NCI-H1105 treated with DMSO at 0.1 percent for 48 hours (cell line): ENCODE measurements around the gene PNMT.
"Not testable (repeated sequence)": the region's sequence is repeated elsewhere in the genome, so short reads cannot be mapped to it uniquely, and the experiment has no call there.

Experiments used
- DNase-seq: peaks from one replicate; lab custom pipeline; 2025; lab: John Stamatoyannopoulos, UW

PNMT gene

DNA sequence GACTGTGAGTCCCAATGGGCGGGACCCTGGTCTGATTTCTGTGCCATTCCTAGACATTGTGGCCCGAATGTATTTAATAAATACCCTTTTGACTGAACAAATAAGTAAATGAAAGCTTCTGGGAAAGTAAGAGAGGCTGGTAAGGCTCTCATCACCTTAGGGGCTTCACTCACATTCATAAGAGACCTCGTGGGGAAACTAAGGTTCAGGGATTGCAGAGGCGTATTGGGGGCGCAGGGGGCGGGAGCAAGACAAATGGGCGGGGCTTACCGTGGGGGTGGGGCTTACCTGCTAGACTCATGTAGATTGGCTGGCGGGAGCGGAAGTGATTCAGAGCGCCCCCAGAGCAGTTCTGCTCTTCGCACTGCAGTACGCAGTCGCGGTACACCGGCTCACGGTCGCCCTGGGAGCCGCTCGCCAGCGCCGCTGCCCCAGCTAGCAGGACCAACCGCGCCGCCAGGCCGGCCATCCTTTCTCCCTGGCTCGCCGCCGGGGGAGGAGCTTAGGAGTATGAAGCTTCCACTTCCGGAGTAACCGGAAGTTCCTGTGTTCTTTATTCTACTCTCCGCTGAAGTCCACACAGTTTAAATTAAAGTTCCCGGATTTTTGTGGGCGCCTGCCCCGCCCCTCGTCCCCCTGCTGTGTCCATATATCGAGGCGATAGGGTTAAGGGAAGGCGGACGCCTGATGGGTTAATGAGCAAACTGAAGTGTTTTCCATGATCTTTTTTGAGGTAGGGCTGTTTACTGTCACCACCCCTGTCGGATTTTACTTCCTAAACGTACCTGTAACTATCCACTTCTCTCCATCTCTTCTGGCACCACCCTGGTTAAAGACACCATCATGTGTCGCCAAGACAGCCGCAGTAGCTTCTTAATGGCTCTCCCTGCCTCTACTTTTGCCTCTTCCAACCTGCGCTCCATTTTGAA, 19.6 kb downstream of the PNMT start, which contains the start of gene PGAP3:
PGAP3 (minus strand) TSS at position 512 of the 929 bp plus-strand sequence; CDS start at position 469, 43 bp downstream.
- DNase-seq, result peak; percentile 89

DNA sequence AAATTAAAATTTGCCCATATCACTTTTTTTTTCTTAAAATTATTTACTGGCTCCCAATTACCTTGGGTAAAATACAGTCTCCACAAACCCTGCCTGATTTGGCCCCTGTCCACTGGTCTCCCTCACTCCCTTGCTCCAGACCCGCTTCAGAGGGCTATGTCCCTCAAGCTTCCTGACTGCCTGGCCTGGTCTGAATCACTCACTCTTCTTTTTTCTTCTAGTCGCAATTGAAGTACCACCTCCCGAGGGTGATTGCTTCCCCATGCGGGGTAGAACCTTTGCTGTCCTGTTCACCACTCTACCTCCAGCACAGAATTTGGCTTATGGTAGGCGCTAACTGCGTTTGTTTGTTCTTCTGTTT, 20.2 kb downstream of the PNMT start:
- no peak for DNase-seq

GRCh38 chr17:39688945-39689344, 20.7 kb downstream of the PNMT start:
- no peak for DNase-seq

GRCh38 chr17:39694593-39694992, 26.3 kb downstream of the PNMT start:
- DNase-seq, result no peak

DNA sequence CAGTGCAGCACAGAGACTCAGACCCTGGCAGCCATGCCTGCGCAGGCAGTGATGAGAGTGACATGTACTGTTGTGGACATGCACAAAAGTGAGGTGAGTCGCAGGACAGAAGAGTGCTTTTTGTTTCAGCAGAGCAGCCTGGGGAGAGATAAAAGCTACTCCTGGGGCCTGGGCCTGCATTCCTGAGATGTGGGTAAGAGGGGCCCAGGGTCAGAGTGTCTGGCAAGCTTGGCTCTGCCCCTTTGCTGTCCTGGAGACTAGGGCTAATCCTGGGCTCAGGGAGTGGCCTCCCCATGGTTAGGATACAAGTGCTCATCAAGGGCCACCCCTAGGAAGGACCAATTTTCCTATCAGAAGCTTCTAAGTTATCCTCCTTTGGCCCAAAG, 26.8 kb downstream of the PNMT start:
- DNase-seq, result no peak

DNA sequence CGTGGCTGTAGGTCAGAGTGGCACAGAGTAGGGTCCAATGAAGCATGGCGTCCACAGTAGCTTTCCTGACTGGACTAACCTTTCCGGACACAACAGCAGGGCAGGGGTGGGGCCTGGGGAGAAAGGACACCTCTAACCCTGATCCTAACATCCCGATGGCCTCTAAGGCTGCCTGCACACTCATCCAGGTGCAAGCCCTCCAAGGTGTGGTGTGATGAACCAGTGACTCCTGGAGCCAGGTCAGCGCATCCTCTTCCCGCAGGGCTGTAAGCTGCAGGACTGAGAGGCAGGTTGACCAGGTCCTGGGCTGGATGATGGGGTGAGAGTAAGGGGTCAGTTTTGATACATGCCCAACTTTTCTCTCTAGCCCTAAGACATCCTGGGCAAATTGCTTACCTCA, 28.5 kb downstream of the PNMT start:
- no peak for DNase-seq

- DNase-seq, result no peak
These were observed 29.7 kb downstream of the PNMT start for GRCh38 chr17:39697961-39698360.

GRCh38 chr17:39699157-39699817, 31.0 kb downstream of the PNMT start:
- DNase-seq, result not testable (repeated sequence)

DNA sequence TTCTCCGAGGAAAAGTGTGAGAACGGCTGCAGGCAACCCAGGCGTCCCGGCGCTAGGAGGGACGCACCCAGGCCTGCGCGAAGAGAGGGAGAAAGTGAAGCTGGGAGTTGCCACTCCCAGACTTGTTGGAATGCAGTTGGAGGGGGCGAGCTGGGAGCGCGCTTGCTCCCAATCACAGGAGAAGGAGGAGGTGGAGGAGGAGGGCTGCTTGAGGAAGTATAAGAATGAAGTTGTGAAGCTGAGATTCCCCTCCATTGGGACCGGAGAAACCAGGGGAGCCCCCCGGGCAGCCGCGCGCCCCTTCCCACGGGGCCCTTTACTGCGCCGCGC, 31.5 kb downstream of the PNMT start, which contains the start of gene ERBB2:
ERBB2 (plus strand) TSS at position 247 of the 330 bp plus-strand sequence. CDS start 175 bp downstream, outside the sequence.
- DNase-seq, result no peak

- no peak for DNase-seq
These were observed 32.1 kb downstream of the PNMT start for GRCh38 chr17:39700148-39700987.

GRCh38 chr17:39701012-39701783, 32.9 kb downstream of the PNMT start:
- DNase-seq, result no peak

- DNase-seq, result no peak
These were observed 33.6 kb downstream of the PNMT start for GRCh38 chr17:39701784-39702422.

DNA sequence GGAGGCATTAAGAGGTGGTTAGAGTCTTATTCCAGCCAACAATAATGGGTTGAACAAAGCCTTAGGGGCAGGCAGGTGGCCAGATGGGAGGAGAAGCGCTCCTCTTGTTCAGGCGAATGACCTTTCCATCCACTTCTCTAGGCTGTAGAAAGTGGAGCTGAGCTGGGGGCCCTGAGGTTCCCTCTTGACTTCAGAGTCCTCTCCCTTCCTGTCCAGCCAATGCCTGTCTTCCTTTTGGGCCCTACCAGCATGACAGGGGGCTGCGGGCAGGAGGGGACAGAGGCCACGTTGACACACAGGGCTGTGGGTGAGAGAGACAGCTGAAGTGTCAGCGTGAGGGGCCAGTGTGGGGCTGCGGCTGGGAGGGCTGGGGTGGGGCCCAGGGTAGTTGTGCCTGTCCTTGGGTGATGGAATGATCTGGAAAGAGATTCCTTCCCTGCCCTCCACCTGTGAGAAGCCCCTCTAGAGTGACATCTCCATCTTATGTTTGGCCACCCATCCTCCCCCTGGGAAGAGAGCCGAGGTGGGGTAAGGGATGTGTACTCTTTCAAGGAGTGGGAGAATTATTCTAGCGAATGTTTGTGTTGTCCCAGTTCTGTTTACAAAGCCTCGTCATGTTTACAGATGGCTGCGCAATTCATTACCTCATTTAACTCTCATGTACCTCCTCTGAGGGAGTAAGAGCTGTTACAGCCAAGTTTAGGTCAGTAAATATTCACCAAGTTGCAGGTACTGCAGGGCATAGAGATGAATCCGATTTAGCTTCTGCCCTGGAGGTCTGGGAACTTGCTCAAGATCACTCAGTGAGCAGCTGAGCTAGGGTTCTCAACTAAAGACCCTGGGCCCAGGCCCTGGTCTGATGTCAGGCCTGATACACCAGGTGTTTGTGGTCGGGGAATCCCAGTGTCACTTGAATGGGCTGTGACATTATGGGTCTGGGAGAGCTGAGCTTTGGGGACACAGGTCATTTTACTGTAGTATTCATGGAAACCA, 34.9 kb downstream of the PNMT start:
- no peak for DNase-seq

DNA sequence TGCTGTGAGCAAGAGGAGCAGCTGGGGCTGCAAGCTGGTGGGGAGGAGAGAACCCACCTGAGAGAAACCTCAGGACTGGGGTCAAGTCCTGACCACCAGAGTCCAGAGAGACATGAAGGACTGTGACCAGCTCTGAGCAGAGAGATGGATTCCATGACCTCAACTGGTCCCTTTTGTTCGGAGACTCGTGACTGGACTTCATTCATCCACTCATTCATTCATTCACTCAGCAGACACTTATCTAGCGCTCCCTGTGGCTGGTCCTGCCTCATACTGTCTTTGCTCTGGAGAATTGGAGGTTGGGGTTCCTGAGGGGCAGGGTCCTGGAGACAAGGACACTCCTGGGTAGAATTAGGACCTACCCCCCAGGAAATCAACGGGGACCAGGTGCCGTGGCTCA, 35.7 kb downstream of the PNMT start:
- DNase-seq, result no peak

- DNase-seq, result no peak
These were observed 36.7 kb downstream of the PNMT start for GRCh38 chr17:39704821-39705551.

DNA sequence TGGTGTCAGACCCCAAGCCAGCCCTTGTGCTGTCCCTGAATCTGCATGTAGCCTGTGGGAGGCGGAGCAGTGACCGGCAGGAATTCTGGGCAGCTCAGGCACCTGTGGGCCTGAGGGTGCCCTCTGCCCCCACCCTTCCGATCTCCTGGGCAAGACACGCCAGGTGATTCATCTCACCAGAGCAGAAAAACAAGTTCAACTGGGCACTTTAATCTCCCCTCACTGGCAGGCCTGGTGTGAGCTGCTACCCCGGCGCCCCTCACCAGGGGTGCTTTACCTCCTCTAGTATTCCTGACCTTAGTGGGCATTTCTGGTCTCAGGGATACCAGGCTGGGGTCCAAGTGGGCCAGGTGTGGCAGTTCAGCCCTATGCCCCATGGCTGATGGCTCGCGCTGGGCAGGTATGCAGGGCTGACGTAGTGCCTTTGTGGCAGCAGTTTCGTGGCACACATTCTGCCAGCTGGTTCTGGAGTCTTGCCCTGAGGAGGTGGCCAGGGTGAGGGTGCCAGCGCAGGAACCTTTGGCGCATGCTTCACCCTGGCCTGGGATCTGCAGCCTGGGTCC, 37.6 kb downstream of the PNMT start:
- no peak for DNase-seq

DNA sequence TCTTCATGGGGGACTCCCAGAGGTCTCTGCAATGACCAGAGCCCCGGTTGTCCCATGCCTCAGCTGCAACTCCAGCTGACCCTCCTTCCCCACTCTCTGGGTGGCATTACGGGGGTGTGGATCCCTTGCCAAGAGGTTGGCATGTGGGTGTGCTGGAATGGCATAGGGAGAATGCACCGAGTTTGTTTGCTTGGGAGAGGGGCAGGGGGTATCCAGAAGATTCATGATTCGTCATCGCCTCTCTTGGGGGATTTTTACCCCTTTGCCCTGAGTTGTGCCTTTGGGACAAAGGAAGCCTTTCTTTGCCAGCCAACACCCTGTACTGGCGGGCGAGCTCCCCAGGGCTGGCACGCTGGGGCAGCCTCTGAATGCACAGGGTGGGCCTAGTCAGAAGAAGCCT, 38.1 kb downstream of the PNMT start:
- DNase-seq, result no peak

GRCh38 chr17:39706921-39707337, 38.7 kb downstream of the PNMT start:
- no peak for DNase-seq
